ENCODE measurements around the gene CTDP1.

The CTDP1 gene

DNA sequence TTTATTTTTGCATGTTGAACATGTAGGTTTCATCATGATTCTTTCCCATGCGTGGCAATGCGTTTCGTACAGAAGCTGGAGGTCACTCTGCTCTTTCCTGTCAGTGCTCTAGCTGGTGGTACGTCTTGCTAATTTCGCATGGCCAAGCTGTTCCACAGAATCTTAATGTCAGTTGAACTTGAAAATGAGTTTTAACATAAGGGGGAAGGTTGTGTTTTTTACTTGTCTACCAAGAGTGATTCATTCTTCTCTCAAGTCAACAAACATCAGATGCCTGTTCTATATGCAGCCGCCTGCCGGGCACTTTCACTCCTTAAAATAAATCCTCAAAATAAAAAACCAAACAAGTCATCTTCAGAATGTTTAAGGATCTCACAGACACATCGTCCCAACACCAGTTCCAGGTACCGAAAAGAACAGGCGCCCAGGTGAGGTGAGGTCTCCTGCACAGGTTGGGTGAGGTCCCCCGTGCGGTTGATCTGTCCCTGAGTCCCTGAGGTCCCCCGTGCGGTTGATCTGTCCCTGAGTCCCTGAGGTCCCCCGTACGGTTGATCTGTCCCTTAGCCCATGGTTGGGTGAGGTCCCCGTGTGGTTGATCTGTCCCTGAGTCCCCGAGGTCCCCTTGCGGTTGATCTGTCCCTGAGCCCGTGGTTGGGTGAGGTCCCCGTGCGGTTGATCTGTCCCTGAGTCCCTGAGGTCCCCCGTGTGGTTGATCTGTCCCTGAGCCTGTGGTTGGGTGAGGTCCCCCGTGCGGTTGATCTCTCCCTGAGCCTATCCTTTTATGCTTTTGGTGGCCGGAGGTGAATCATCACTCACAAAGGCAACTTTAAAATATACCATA is 61.1 kb downstream of the CTDP1 start:
- no peak for DNase-seq (ENCODE audit: extremely low spot score)
- TF ChIP-seq, protein P1, sequence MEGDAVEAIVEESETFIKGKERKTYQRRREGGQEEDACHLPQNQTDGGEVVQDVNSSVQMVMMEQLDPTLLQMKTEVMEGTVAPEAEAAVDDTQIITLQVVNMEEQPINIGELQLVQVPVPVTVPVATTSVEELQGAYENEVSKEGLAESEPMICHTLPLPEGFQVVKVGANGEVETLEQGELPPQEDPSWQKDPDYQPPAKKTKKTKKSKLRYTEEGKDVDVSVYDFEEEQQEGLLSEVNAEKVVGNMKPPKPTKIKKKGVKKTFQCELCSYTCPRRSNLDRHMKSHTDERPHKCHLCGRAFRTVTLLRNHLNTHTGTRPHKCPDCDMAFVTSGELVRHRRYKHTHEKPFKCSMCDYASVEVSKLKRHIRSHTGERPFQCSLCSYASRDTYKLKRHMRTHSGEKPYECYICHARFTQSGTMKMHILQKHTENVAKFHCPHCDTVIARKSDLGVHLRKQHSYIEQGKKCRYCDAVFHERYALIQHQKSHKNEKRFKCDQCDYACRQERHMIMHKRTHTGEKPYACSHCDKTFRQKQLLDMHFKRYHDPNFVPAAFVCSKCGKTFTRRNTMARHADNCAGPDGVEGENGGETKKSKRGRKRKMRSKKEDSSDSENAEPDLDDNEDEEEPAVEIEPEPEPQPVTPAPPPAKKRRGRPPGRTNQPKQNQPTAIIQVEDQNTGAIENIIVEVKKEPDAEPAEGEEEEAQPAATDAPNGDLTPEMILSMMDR (IDR thresholded peaks at IDR 0.05; ENCODE audit: control extremely low read depth, extremely low read depth, low read depth, missing control alignments) = no peak
- CTCF ChIA-PET = no interaction called here
- POLR2A ChIA-PET = no interaction called here

- TF ChIP-seq, protein P1 (IDR thresholded peaks at IDR 0.05; ENCODE audit: control extremely low read depth, extremely low read depth, low read depth, missing control alignments) = no peak
- CTCF ChIA-PET = no interaction called here
- POLR2A ChIA-PET = no interaction called here
- DNase-seq (ENCODE audit: extremely low spot score) = no peak
Measured at GRCh38 chr18:79741362-79741700, 61.7 kb downstream of the CTDP1 start.

GRCh38 chr18:79742076-79742475 is 62.5 kb downstream of the CTDP1 start:
- CTCF ChIA-PET = no interaction called here
- TF ChIP-seq, protein P1 (IDR thresholded peaks at IDR 0.05; ENCODE audit: control extremely low read depth, extremely low read depth, low read depth, missing control alignments) = no peak
- DNase-seq (ENCODE audit: extremely low spot score) = no peak
- POLR2A ChIA-PET = no interaction called here

GRCh38 chr18:79744625-79745024 is 65.0 kb downstream of the CTDP1 start:
- DNase-seq (ENCODE audit: extremely low spot score) = no peak
- ChIA-PET POLR2A (no interaction called here), CTCF (no interaction called here)
- TF ChIP-seq, protein P1 (IDR thresholded peaks at IDR 0.05; ENCODE audit: control extremely low read depth, extremely low read depth, low read depth, missing control alignments) = no peak

GRCh38 chr18:79746730-79747129 is 67.1 kb downstream of the CTDP1 start:
- CTCF ChIA-PET = no interaction called here
- POLR2A ChIA-PET = no interaction called here
- no peak for DNase-seq (ENCODE audit: extremely low spot score)
- TF ChIP-seq, protein P1 (IDR thresholded peaks at IDR 0.05; ENCODE audit: control extremely low read depth, extremely low read depth, low read depth, missing control alignments) = no peak

GRCh38 chr18:79747156-79747845 is 67.7 kb downstream of the CTDP1 start:
- ChIA-PET POLR2A (no interaction called here), CTCF (no interaction called here)
- DNase-seq (ENCODE audit: extremely low spot score) = no peak
- TF ChIP-seq, protein P1 (IDR thresholded peaks at IDR 0.05; ENCODE audit: control extremely low read depth, extremely low read depth, low read depth, missing control alignments) = no peak

All from GM10248 (cell line).